NCI-H187 (cell line): Measurements from ENCODE around the gene MYBPC2.
A peak's percentile ranks its signal among the peaks of the same experiment; 100 is the strongest.

Experiments
- DNase-seq, 2 experiments: peaks; one replicate each; lab custom pipeline; 2025; lab: John Stamatoyannopoulos, UW

Gene MYBPC2

DNA sequence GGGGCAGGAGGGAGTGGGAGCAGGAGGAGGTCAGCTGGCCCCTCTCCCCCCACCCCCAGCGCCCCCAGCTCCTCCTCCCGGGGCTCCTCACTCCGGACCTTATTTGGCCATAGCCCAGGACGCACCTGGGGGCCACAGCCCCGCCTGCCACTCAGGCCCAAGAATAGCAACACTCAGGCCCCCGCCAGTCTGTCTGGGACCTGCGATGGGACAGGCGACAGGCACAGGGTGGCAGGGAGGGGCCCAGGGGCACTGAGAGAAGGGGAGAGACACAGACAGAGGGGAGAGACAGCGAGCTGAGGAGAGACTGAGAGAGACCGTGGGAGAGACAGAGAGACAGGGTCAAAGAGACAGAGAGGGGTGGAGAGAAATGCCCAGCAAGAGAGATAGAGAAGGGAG, 68.1 kb downstream of the MYBPC2 start:
- no peak for DNase-seq

- no peak for DNase-seq
Measured at GRCh38 chr19:50501186-50501567, 68.5 kb downstream of the MYBPC2 start.

- DNase-seq: no peak
Measured at GRCh38 chr19:50501568-50502475, 69.1 kb downstream of the MYBPC2 start.

DNA sequence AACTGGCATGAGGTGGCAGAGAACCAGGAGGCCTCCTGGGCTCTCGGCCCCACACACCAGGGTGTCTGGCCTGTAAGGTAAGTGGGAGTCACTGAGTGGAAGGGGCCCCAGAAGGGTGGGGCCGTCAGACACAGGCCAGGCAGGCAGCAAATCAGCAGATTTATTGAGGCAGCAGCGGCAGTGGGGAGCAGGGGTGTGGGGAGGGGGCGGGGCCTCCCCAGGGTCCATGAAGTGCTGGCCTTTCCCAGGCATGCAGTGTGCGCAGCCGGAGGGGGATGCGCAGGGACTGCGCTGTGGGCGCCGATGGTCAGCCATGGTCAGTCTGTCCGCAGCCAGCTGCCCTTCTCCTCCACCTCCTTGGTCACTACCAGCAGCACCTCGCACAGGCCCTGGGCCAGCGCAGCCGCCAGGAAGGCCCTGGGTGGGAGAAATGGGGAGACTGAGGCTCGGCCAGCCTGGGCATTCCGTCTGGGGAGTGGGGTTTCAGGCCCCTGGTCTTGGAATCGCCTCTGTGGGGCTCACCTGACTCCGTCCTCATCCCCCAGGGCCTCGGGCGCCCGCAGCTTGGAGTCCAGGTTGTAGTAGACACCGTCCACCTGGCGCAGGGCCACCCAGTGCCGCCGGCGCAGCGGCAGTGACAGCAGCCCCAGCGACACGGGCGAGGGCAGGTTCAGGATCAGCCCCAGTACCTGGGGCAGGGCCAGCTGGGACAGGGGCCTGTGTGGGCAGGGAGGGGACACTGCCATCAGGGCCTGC, 73.3 kb downstream of the MYBPC2 start:
- no peak for DNase-seq

GRCh38 chr19:50506700-50507099, 74.0 kb downstream of the MYBPC2 start:
- DNase-seq: no peak

- no peak for DNase-seq
Measured at GRCh38 chr19:50507376-50507775, 74.7 kb downstream of the MYBPC2 start.

GRCh38 chr19:50508843-50509190, 76.1 kb downstream of the MYBPC2 start:
- no peak for DNase-seq

- DNase-seq: no peak
Measured at GRCh38 chr19:50509366-50509765, 76.7 kb downstream of the MYBPC2 start.

DNA sequence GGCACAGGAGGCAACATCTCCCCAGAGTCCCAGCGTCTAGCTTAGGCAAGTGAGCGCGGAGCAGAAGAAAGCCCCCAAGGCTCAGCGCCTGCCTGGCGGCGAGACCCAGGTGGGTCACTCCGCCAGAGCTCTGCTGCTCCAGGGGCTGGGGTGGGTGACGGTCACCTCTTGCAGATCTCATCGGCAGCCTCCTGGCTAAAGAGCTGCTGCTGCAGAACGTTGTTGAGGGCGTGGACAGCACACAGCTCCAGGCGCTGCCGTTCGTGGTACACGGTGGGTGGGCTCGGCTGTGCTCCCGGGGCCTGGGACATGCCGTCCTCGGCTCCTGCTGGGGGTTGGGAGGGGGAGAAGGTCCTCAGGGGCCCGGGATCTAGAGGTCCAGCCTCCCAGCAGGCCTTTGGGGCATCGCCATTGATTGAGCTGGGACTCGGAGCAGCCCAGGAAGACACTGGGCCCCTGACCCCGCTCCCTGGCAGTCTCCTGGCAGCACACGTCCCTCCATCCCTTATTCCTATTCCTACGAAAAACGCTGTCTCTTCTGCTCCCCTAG, 77.5 kb downstream of the MYBPC2 start:
- DNase-seq: no peak

DNA sequence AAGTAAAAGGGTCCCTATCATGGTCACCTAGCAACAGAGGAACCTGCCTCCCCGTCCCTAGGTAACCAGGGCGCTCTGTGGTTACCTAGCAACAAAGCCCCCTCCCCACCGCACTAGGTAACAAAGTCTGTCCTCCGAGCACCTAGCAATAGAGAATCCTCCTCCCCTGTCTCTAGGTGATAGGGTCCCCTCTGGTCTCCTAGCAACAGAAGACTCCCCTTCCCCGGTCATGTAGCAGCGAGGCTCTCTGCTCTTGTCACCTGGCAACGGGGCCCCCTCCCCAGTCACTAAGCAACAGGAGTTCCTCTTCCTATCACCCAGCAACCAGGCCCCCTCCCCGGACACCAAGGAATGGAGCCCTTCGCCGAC, 78.0 kb downstream of the MYBPC2 start:
- DNase-seq: peak in 1 of 2 experiments; percentile 60

DNA sequence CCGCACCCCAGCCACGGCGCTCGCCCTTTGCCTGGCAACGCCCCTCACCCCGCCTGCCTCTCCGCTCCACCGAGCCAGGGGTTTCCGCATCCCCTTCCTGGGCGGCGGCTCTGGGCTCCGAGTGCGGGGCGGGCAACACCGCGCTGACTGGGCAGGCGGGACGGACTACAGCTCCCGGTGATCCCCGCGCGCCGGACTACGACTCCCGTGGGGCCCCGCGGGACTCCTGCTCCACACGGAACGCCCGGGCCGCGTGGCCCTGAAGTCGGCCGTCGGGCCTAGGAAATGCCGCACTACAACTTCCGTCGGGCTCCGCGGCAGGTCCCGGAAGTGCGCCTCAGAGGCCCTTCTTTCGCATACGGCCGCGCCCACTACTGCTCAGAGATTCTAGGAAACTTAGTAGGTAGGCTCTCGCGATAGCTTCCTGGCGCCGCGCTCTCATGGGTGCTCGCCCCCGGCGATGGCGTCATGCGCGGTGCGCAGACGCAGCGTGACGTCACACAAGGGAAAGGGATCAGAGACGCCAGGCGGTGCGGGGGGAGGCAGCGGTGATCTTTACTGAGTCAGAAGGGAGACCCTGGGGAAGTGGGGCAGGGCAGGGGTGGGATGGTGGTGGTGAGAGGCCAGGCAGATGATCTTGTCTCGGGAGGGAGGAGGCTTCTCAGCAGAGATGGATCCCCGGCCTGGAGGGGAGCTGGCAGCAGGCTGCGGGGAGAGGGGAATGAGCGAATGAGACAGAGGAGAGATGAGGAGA, 78.6 kb downstream of the MYBPC2 start, which contains the start of gene JOSD2:
TSS of gene JOSD2 (minus strand) at position 123 of the 754 bp plus-strand sequence. CDS start 760 bp downstream, outside the sequence.
- peak; percentile 91 to 95 for DNase-seq

DNA sequence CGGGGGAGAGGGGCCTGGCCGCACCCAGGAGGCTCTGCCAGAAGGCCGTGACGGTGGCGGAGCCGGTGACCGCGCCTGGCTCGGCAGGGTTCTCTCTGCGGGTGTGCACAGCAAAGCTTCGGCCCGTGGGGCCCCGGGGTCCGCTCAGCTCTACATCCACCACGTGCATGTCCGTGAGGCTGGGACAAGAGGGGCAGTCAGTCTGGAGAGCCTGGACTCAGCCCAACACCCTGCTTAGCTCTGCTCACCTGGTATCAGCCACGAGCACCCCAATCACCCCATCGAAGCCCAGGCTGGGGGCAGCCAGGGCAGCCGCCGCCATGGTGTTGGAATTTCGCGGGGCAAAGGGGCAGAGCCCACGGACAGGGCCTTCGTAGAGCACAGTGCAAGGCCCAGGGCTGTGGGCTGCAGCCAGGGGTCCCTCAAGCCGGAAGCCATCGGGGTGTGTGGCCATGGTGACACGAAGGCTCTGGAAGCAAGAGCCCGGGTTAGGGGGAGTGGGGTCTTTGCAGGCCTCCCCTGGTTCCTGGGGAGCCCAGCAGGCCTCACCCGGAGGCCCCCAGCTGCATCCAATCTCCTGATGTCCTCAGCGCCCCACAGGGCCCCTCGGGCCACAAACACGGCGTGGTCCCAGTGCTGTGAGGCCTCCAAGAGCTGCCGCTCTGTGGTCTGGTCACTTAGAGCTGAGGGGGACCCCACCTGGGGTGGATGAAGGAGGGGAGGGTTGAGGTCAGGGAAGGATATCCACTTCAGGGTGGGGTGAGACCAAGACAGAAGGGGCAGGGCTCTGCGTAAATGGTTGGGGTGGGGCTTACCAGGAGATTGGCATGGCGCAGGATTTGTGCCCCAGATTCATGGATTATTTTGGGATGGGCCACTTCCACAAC, 79.7 kb downstream of the MYBPC2 start:
- DNase-seq: no peak

- no peak for DNase-seq
Measured at GRCh38 chr19:50512999-50513745, 80.5 kb downstream of the MYBPC2 start.

- no peak for DNase-seq
Measured at GRCh38 chr19:50513746-50514345, 81.2 kb downstream of the MYBPC2 start, which contains the start of gene ASPDH. TSS of gene ASPDH (minus strand) at chr19:50513913. CDS start at chr19:50513823, 90 bp downstream.

GRCh38 chr19:50514346-50515167, 81.9 kb downstream of the MYBPC2 start:
- DNase-seq: no peak

DNA sequence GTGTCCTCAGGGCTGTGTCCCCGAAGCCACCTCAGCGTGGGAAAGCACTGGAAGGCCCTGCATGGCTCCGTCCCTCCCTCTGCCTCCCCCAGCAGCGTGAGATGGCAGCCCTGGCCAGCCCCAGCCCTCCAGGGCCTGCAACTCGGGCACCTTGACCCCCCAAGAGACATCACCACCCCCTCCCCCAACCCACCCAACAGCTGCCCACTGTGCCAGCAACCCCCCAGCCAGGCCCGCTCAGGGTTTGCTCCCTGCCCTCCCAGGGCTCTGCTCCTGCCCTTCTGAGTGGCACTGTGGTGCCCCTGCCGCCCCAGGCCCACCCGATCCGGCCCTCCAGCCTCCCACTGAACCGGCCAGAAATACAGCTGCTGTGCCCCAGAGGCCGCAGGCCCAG, 82.5 kb downstream of the MYBPC2 start:
- DNase-seq: no peak
